ENCODE data around the gene AIFM1.

AIFM1 gene

GRCh38 chrX:130165703-130166502 lies at the start of gene AIFM1:
Gene AIFM1 (minus strand): TSS chrX:130165841. CDS start chrX:130165656, 185 bp downstream.
- DNase-seq: peak; percentile 91

GRCh38 chrX:130213376-130213775 lies 47.7 kb upstream of the AIFM1 start:
- no peak for DNase-seq

- no peak for DNase-seq
These were observed 46.7 kb upstream of the AIFM1 start for GRCh38 chrX:130212371-130212770.

GRCh38 chrX:130211415-130212186 lies 46.0 kb upstream of the AIFM1 start:
- peak; percentile 4 for DNase-seq

GRCh38 chrX:130204647-130205046 lies 39.0 kb upstream of the AIFM1 start:
- no peak for DNase-seq

- no peak for DNase-seq
These were observed 31.8 kb upstream of the AIFM1 start for GRCh38 chrX:130197464-130197863.

GRCh38 chrX:130196466-130196865 lies 30.8 kb upstream of the AIFM1 start:
- no peak for DNase-seq

- DNase-seq: no peak
These were observed 25.2 kb upstream of the AIFM1 start for GRCh38 chrX:130190801-130191200.

- DNase-seq: no peak
These were observed 21.0 kb upstream of the AIFM1 start for GRCh38 chrX:130186651-130187050.

- DNase-seq: no peak
These were observed 19.2 kb upstream of the AIFM1 start for GRCh38 chrX:130184857-130185256.

GRCh38 chrX:130184168-130184567 lies 18.5 kb upstream of the AIFM1 start:
- DNase-seq: no peak

- no peak for DNase-seq
These were observed 14.1 kb upstream of the AIFM1 start for GRCh38 chrX:130179579-130180215.

- no peak for DNase-seq
These were observed 13.5 kb upstream of the AIFM1 start for GRCh38 chrX:130179170-130179569.

- no peak for DNase-seq
These were observed 11.3 kb upstream of the AIFM1 start for GRCh38 chrX:130176942-130177341.

GRCh38 chrX:130176354-130176776 lies 10.7 kb upstream of the AIFM1 start:
- DNase-seq: no peak

GRCh38 chrX:130174937-130175336 lies 9.3 kb upstream of the AIFM1 start:
- no peak for DNase-seq

GRCh38 chrX:130174045-130174704 lies 8.5 kb upstream of the AIFM1 start:
- DNase-seq: no peak

- peak; percentile 59 for DNase-seq
These were observed 7.7 kb upstream of the AIFM1 start for GRCh38 chrX:130173190-130173895.

GRCh38 chrX:130172127-130172845 lies 6.6 kb upstream of the AIFM1 start:
- DNase-seq: peak; percentile 10

GRCh38 chrX:130171446-130172126 lies 5.9 kb upstream of the AIFM1 start, which contains the start of gene RAB33A:
Gene RAB33A (plus strand): TSS chrX:130171962. CDS start chrX:130172063, 101 bp downstream.
- peak; percentile 43 for DNase-seq

All from stimulated activated CD4-positive, alpha-beta T cell treated with anti-CD3 and anti-CD28 coated beads, Interleukin-15, amount 100 ng/mL, for 24 hours (primary cell).